Activated naive CD8-positive, alpha-beta T cell (primary cell): Measurements from ENCODE around the gene POFUT1.

Experiments
- H3K27ac Mint-ChIP-seq: one replicate; pipeline ENCODE4 v1.8.0; 2021; ENCODE audit warnings: mixed read lengths
- H3K27me3 Mint-ChIP-seq: one replicate; pipeline ENCODE4 v1.8.0; 2021; ENCODE audit warnings: mixed read lengths
- H3K36me3 Mint-ChIP-seq: one replicate; pipeline ENCODE4 v1.8.0; 2021; ENCODE audit warnings: mixed read lengths
- H3K4me1 Mint-ChIP-seq: one replicate; pipeline ENCODE4 v1.8.0; 2021; ENCODE audit warnings: low read depth, mixed read lengths
- H3K4me3 Mint-ChIP-seq: one replicate; pipeline ENCODE4 v1.8.0; 2021; ENCODE audit warnings: mild to moderate bottlenecking, mixed read lengths
- H3K9me3 Mint-ChIP-seq: one replicate; pipeline ENCODE4 v1.8.0; 2021; ENCODE audit warnings: low read depth, mixed read lengths

POFUT1 gene

DNA sequence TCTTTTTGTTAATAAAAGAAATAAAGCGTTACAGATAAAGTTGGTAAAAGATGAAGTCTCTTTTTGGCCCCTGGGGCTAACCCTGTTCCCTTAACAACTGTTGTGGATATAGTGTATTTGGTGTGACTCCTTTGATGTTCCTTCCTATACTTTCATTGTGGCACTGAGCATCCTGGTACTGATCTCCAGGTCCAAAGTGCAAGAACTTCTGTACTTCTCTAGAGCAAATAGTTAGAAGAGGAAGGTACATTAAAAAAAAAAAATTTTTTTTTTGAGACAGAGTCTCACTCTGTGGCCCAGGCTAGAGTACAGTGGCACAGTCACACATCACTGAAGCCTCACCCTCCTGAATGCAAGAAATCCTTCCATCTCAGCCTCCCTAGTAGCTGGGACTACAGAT, 6.2 kb downstream of the POFUT1 start:
- Mint-ChIP-seq H3K27me3 (no peaks in the 10 kb centered on the region), H3K27ac (no peak overlapping the region), H3K9me3 (no peaks in the 10 kb centered on the region), H3K4me1 (peaks cover 37% of the 10 kb centered on the region), H3K4me3 (no peak overlapping the region), H3K36me3 (peaks cover 24% of the 10 kb centered on the region)

DNA sequence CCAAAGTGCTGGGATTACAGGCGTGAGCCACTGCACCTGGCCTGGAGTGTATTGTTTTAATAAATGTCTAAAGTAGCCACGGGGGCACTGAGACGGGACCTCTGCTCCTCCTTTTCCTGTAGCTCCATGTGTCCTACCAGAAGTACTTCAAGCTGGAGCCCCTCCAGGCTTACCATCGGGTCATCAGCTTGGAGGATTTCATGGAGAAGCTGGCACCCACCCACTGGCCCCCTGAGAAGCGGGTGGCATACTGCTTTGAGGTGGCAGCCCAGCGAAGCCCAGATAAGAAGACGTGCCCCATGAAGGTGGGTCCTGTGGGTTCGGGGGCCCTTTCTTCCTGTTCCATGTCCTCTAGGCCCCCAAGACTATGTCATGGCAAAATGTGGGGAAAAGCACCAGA, 7.5 kb downstream of the POFUT1 start:
- no peaks in the 10 kb centered on the region for H3K9me3 Mint-ChIP-seq
- no peaks in the 10 kb centered on the region for H3K27me3 Mint-ChIP-seq
- H3K36me3 Mint-ChIP-seq, result peaks cover 22% of the 10 kb centered on the region
- H3K4me1 Mint-ChIP-seq, result peaks cover 28% of the 10 kb centered on the region
- no peak overlapping the region for H3K4me3 Mint-ChIP-seq
- peak overlapping the region; percentile 34 for H3K27ac Mint-ChIP-seq

DNA sequence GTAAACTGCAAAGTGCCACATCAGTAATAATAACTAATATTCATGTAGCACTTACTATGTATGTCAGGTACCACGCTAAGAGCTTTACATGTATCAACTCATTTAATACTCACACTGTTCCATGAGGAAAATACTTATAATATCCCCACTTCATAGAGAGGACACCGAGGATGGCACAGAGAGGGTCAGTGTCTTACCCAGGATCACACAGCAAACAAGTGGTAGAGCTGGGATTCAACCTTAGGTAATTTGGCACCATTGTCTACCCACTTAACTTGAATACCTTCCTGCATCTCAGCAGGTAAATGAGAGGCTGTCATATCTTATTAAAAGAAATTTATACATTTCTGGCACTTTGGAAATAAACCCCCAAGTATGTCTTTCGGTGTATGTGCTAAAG, 8.0 kb downstream of the POFUT1 start:
- Mint-ChIP-seq H3K9me3 (no peaks in the 10 kb centered on the region), H3K4me3 (no peak overlapping the region), H3K4me1 (peaks cover 22% of the 10 kb centered on the region), H3K27me3 (no peaks in the 10 kb centered on the region), H3K36me3 (peaks cover 18% of the 10 kb centered on the region), H3K27ac (no peak overlapping the region)

DNA sequence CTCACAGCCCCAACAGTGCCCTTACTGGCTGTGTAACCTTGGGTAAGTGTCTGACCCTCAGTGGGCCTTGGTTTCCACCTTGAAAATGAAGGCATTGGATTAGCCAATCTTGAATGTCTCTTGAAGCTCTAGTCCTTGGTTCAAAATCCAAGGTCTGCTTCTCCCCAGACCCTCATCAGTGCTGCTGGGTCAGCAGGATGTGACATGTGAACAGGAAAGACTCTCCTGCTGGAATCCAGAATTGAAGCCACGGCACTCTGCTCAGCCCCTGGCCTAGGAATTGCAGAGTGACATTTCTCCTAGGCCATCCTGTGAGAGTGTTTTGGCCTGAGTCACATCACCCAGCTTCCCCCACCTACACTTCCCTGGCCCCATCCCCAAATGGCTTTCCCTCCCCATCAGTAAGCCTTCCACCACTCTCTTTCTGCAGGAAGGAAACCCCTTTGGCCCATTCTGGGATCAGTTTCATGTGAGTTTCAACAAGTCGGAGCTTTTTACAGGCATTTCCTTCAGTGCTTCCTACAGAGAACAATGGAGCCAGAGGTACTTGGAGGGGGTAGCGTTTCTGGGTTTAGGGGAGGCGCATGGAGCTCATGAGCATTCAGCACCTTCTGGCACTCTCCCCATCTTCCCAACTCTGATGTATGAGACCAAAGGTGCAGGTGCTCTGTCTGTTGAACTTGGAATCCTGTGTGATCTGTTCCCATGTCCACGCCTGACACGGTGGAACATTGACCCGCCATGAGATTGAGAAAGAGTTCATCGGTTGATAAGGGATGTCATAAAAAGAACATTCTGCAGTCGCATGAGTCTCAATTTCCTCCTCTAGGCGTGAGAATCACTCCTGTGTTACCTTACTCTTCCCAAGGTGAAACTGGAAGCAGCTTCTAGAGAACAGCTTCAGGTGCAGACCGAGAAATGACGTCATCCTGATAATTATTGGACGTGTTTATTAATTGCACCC, 8.8 kb downstream of the POFUT1 start:
- H3K27ac Mint-ChIP-seq, result no peak overlapping the region
- H3K4me1 Mint-ChIP-seq, result peaks cover 17% of the 10 kb centered on the region
- peaks cover 19% of the 10 kb centered on the region for H3K36me3 Mint-ChIP-seq
- H3K27me3 Mint-ChIP-seq, result no peaks in the 10 kb centered on the region
- H3K4me3 Mint-ChIP-seq, result no peak overlapping the region
- H3K9me3 Mint-ChIP-seq, result no peaks in the 10 kb centered on the region

DNA sequence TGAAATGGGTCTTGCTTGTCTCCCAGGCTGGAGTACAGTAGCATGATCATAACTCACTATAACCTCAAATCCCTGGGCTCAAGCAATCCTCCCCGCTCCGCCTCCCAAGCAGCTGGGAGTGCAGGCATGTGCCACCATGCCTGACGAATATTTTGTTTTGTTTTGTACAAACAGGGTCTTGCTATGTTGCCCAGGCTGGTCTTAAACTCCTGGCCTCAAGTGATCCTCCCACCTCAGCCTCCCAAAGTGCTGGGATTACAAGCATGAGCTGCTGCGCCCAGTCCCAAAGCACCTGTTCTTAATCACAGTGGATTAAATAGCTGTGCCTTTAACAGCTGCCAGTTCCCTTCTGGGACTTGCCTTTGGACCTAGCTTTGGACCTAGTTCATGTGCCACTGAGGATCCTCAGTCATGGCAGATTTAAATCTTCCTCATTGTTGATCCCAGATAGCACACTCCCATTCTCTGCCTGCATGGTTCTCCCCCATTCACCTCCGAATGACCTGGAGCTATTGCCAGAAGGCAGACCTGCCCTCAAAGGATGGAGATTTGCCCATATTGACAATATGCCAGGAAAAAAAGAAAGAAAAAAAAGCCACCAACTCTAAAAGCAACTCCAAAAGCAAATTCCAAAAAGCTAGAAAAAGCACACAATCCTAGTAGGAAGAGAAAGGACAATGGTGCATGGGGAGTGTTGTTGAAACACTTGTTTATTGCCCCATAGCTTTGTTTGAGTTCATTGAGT, 10.6 kb downstream of the POFUT1 start:
- no peaks in the 10 kb centered on the region for H3K27me3 Mint-ChIP-seq
- H3K4me1 Mint-ChIP-seq, result peaks cover 9% of the 10 kb centered on the region
- H3K36me3 Mint-ChIP-seq, result peaks cover 13% of the 10 kb centered on the region
- H3K9me3 Mint-ChIP-seq, result no peaks in the 10 kb centered on the region
- H3K27ac Mint-ChIP-seq, result no peak overlapping the region
- H3K4me3 Mint-ChIP-seq, result no peak overlapping the region

DNA sequence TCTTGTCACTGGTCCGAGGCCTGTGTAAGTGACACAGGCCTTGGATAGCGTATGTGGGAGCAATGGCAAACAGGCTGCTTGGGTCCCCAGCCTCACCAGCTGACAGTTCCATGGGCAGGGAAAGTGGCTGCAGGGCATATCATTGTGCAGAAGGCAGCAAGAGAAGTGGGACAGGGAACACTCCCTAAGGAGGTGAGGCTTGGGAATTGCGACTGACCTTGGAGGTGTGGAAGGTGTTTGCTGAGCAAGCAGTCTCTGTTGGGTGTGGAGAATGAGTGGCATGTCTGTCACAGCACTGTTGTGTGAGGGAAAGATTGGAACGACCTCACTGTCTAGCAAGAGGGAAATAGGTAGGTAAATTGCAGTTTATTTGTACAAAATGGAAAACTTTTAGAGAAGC, 16.8 kb downstream of the POFUT1 start:
- Mint-ChIP-seq H3K4me3 (no peak overlapping the region), H3K36me3 (peaks cover 8% of the 10 kb centered on the region), H3K4me1 (peaks cover 3% of the 10 kb centered on the region), H3K9me3 (no peaks in the 10 kb centered on the region), H3K27me3 (no peaks in the 10 kb centered on the region), H3K27ac (peak overlapping the region; percentile 41)

DNA sequence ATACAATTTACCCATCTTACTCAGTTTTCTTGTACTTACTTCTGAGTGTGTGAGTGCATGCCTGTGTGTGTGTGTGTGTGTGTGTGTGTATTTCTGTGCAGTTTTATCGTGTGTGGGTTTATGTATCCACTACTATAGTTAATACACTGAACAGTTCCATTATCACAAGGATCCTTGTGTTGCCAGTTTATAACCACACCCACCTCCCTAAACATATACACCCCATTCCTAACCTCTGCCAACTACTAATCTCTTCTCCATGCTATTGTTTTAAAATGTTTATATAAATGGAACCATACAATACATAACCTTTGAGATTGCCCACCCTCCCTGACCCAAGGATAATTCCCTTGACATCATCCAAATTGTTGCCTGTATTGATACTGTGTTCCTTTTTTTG, 18.7 kb downstream of the POFUT1 start:
- no peaks in the 10 kb centered on the region for H3K27me3 Mint-ChIP-seq
- H3K36me3 Mint-ChIP-seq, result peaks cover 13% of the 10 kb centered on the region
- H3K27ac Mint-ChIP-seq, result no peak overlapping the region
- H3K9me3 Mint-ChIP-seq, result no peaks in the 10 kb centered on the region
- H3K4me3 Mint-ChIP-seq, result no peak overlapping the region
- H3K4me1 Mint-ChIP-seq, result peaks cover 12% of the 10 kb centered on the region

DNA sequence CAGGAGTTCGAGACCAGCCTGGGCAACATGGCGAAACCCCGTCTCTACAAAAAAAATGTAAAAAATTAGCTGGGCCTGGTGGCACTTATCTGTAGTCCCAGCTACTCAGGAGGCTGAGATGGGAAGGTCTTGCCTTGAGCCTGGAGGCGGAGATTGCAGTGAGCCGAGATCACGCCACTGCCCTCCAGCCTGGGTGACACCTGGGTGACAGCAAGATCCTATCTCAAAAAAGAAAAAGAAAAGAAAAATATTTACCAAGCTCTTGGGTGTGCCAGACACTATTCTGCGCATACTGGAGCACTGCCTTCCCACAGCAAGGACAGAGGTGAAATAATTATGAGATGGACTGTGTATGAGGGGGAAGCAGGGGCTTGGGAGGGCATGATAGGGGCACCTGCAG, 19.6 kb downstream of the POFUT1 start:
- H3K27ac Mint-ChIP-seq, result peak overlapping the region; percentile 46
- peaks cover 16% of the 10 kb centered on the region for H3K36me3 Mint-ChIP-seq
- H3K4me1 Mint-ChIP-seq, result peaks cover 21% of the 10 kb centered on the region
- no peak overlapping the region for H3K4me3 Mint-ChIP-seq
- no peaks in the 10 kb centered on the region for H3K9me3 Mint-ChIP-seq
- H3K27me3 Mint-ChIP-seq, result no peaks in the 10 kb centered on the region

DNA sequence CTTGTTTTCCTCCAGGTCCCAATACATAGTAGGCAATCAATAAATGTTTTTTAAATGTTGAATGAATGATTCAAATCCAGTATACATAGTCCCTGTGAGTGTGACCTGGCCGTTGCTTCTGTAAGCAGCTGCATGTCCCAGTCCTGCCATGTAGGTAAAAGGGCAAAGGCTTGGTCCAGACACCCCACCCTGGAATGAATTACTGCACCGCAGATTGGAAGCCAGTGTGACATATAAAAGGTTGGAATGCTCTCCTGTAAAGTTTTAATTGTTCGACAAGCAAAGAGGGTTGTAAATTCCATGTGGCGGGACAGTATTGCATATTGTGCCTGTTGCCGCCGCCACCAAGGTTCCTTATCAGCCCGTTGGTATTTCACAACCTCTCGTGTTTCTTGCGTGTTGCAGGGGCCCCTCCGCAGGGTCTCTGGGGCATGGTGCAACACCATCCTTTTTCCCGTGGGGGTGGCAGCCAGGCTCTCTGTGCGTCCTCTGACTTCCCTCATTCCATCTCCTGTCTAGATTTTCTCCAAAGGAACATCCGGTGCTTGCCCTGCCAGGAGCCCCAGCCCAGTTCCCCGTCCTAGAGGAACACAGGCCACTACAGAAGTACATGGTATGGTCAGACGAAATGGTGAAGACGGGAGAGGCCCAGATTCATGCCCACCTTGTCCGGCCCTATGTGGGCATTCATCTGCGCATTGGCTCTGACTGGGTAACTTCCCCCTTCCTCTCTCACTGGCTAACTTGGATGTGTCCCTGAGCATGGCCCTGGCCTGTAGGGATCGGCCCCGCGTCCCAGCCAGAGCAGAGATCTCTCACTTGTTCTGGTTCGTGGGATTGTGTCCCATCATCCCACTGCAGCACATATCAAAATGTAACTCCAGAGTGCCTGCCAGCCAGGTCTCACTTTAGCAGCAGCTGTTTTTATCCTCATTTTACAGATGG, 20.3 kb downstream of the POFUT1 start:
- Mint-ChIP-seq H3K4me3 (no peak overlapping the region), H3K4me1 (peaks cover 28% of the 10 kb centered on the region)

DNA sequence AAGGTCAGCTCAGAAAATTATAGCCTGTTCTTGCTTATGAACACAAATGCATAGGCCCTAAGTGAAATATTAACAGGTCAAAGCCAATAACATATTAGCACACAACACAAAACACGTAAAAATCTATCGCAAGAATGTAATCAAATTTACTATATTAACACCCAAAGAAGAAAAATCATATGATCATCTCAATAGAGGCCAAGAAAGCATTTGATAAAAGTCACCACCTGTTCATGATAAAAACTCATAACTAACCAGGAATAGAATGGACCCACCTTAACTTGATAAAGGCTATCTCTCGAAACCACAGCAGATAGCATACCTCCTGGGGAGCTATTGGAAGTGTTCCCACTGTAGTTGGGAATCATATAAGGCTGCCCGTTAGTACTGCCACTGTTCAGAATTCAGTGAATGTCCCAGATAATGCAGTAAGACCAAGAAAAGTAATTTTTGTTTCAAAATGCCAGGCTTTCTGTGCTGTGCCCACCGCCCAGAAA, 21.6 kb downstream of the POFUT1 start:
- Mint-ChIP-seq H3K4me3 (no peak overlapping the region), H3K27me3 (no peaks in the 10 kb centered on the region), H3K9me3 (no peaks in the 10 kb centered on the region), H3K36me3 (peaks cover 23% of the 10 kb centered on the region), H3K4me1 (peaks cover 35% of the 10 kb centered on the region), H3K27ac (peak overlapping the region; percentile 79)

More for the DNA sequence above, 20.3 kb downstream of the POFUT1 start:
- H3K36me3 Mint-ChIP-seq, result peaks cover 19% of the 10 kb centered on the region
- no peaks in the 10 kb centered on the region for H3K9me3 Mint-ChIP-seq
- no peaks in the 10 kb centered on the region for H3K27me3 Mint-ChIP-seq
- H3K27ac Mint-ChIP-seq, result peak overlapping the region; percentile 46

DNA sequence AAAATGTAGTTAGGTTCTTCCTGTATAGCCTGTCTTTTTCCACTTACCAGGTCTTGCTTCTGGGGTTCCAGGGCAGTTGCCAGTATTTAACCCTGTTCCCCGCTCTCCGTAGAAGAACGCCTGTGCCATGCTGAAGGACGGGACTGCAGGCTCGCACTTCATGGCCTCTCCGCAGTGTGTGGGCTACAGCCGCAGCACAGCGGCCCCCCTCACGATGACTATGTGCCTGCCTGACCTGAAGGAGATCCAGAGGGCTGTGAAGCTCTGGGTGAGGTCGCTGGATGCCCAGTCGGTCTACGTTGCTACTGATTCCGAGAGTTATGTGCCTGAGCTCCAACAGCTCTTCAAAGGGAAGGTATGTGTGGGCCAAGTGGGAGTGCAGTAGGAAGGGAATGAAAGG, 23.0 kb downstream of the POFUT1 start:
- H3K27ac Mint-ChIP-seq, result peak overlapping the region; percentile 91
- no peaks in the 10 kb centered on the region for H3K9me3 Mint-ChIP-seq
- peaks cover 36% of the 10 kb centered on the region for H3K4me1 Mint-ChIP-seq
- no peak overlapping the region for H3K4me3 Mint-ChIP-seq
- no peaks in the 10 kb centered on the region for H3K27me3 Mint-ChIP-seq
- peaks cover 22% of the 10 kb centered on the region for H3K36me3 Mint-ChIP-seq

DNA sequence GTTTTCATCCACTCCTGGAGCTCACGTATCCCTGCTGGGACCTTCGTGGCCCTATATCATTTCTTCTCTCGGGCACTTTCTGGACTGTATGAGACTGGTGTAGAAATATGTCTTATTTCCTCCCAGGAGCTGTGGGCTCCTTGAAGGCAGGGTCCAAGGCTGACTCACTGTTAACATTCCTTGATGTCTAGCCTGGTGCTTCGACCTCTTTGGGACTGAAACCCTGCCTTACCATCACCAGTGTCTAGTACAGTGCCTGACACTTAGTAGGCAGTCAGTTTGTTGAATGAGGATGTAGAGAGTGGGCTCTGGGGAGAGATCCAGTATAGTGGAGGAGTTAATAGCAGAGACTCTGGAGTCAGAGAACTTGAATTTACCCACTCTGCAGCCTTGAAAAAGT, 23.6 kb downstream of the POFUT1 start:
- peak overlapping the region; percentile 91 for H3K27ac Mint-ChIP-seq
- H3K36me3 Mint-ChIP-seq, result peaks cover 24% of the 10 kb centered on the region
- peak overlapping the region; percentile 68 for H3K4me3 Mint-ChIP-seq
- peaks cover 36% of the 10 kb centered on the region for H3K4me1 Mint-ChIP-seq
- no peaks in the 10 kb centered on the region for H3K9me3 Mint-ChIP-seq
- no peaks in the 10 kb centered on the region for H3K27me3 Mint-ChIP-seq

DNA sequence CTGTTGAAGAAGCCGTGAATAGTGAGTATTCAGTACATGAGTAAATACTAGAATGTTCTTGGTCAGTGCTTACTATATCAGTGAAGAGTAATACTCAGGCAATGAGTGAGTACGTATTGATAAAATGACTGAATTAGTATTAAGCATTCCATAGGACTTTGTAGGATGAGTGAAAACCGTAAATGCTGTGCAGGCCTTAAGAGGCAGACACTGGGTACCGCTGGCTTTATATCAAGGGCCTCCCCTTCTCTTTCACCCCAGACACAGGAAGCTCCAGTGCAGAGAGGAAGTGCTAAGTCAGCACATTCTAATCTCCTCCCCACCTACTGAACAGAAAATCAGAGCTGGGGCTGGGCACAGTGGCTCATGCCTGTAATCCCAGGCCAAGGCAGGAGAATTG, 24.2 kb downstream of the POFUT1 start:
- Mint-ChIP-seq H3K36me3 (peaks cover 26% of the 10 kb centered on the region), H3K4me3 (peak overlapping the region; percentile 68), H3K4me1 (peaks cover 37% of the 10 kb centered on the region), H3K9me3 (no peaks in the 10 kb centered on the region), H3K27ac (peak overlapping the region; percentile 91), H3K27me3 (no peaks in the 10 kb centered on the region)

DNA sequence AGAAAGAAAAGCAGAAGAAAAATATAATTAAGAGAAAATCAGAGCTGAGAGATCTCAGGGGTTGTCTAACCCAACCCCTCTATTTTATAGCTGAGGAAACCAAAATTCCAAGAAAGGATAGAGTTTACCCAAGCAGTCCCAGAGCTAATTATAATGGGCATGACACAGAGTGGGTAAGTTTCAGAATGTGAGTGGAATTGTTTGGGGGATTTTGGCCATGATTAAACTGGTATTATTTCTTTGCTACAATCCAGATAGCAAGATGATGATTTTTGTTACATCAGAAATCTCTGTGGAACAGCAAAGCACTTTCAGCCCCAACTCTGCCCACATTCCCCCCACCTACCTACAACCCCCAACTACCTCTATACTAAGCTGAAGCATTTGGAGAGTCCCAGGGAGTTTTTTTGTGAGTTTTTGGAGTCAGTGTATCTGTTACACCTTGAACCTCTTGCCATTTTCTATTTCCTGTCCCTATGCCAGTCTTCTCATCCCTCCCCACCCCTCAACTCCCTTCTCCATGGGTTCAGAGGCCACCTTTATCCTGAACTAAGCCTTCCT, 24.7 kb downstream of the POFUT1 start:
- Mint-ChIP-seq H3K4me3 (peak overlapping the region; percentile 68), H3K36me3 (peaks cover 26% of the 10 kb centered on the region), H3K27ac (peak overlapping the region; percentile 91), H3K9me3 (no peaks in the 10 kb centered on the region), H3K27me3 (no peaks in the 10 kb centered on the region), H3K4me1 (peaks cover 40% of the 10 kb centered on the region)
